HG03521 (cell line): Measurements from ENCODE around the gene TOGARAM1.
"Not testable (repeated sequence)": the region's sequence is repeated elsewhere in the genome, so short reads cannot be mapped to it uniquely, and the experiment has no call there.

Source experiments
- ATAC-seq: cut with Tn5 transposase; IDR thresholded peaks from one replicate; pipeline ENCODE4 v1.9.1; 2021; ENCODE audit warnings: mild to moderate bottlenecking, moderate library complexity; ENCODE audit not compliant: unreplicated experiment

The TOGARAM1 gene

DNA sequence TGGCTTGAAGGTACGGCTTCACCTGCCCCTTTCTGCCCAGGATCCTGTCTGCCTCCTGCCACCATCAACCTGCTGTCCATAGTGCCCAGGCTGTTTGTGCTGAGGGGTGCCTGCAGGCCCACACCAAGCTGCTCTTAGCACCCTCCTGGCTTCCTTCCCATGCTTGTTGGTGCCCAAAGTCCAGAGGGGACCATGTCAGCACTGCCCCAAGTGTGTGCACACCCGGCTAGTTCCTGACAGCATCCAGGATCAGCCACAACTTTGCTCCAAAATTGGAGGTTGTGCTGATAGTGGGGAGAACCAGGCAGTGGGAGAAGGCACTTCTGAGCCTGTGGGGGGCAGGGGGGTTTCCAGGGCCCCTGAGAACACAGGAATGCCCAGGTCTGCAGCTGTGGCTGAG, 77.4 kb downstream of the TOGARAM1 start:
- ATAC-seq = no peak

DNA sequence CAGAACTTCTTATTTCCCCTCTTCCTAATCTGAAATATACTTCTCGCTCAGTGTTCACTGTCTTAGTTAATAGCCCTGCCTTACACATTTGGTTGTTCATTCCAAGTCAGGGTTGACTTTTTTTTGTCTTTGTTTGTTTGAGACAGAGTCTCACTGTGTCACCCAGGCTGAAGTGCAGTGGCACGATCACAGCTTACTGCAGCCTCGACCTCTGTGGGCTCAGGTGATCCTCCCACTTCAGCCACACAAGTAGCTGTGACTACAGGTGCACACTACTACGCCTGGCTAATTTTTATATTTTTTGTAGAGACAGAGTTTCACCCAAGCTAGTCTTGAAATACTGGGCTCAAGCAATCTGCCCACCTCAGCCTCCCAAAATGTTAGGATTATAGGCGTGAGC, 79.7 kb downstream of the TOGARAM1 start:
- no peak for ATAC-seq

DNA sequence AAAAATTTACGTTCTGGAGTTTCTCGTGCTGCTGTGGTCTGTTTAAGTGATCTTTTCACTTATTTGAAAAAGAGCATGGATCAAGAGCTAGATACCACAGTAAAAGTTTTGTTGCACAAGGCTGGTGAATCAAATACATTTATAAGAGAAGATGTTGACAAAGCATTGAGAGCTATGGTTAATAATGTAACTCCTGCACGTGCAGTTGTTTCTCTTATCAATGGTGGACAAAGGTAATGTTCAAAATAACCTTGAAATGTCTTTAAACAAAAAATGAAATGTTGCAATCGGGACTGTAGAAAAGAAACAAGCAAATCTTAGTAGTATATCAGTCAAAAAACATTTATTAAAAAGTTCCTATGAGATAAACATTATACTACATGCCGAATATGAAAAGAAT, 82.6 kb downstream of the TOGARAM1 start:
- no peak for ATAC-seq

DNA sequence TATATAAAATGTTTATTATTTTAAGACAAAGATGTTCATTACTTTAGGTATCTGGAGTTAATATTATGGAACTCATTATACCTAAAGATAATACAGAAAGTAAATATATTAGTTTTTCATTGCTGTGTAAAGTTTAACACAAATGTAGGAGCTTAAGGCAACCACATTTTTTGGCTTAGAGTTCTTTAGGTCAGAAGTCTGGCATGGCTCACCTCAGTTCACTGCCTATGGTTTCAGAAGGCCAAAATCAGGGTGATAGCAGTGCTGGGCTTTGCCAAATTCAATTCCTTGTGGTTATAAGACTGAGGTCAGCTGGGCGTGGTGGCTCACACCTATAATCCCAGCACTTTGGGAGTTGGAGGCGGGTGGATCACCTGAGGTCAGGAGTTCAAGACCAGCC, 86.4 kb downstream of the TOGARAM1 start:
- no peak for ATAC-seq

DNA sequence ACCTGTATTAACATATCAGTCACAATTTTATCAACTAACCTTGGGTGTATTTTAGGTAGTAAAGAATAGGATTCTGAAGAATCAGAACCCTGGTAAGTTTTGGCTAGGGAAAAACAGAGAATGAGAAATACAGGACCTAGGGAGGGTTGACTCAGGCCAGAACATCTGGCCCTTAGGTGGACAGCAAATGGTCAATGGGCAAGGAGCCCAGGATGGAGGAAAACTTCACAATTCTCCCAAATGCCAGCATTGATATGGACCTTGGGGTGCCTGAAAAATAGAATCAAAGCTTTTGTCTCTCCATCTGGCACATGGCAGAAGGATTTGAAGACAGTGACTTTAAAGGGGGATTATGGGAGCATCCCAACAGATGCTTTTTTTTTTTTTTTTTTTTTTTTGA, 89.2 kb downstream of the TOGARAM1 start:
- ATAC-seq = no peak

DNA sequence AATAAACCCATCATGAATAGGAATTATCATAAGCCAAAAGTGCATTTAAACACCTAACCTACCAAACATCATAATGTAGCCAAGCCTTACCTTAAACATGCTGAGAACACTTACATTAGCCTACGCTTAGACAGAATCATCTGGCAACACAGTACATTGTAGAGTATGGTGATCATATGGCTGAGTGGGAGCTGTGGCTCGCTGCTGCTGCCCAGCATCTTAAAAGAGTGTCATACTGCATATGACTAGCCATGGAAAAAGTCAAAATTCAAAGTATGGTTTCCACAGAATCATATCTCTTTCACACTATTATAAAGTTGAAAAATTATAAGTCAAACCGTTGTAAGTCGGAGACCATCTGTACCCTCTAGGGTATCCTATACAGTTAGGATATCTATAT, 89.9 kb downstream of the TOGARAM1 start:
- no peak for ATAC-seq

DNA sequence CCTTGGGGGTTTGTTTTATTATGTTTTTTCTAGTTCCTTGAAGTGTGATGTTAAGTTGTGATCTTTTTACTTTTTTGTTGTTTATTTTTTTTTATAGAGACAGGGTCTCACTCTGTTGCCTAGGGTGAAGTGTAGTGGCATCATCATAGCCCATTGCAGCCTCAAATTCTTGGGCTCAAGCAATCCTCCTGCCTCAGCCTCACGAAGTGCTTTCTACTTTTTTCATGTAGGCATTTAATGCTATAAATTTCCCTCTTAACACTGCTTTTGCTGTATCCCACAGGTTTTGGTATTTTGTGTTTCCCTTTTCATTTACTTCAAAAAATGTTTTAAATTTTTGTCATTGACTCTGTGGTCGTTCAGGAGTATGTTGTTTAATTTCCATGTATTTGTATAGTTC, 95.4 kb downstream of the TOGARAM1 start:
- no peak for ATAC-seq

DNA sequence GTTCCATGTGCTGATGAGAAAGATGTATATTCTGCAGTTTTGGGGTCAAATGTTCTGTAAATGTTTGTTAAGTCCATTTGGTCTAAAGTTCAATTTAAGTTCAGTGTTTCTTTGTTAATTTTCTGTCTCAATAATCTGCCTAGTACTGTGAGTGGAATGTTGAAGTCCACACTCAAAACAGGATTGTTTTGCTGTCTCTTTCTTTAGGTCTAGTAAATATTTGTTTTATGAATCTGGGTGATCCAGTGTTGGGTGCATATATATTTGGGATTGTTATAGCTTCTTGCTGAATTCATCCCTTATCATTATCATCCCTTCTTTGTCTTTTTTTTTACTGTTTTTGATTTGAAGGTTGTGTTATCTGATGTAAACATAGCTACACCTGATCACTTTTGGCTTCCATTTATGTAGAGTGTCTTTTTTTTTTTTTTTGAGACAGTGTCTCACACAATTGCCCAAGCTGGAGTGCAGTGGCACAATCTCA, 95.9 kb downstream of the TOGARAM1 start:
- no peak for ATAC-seq

DNA sequence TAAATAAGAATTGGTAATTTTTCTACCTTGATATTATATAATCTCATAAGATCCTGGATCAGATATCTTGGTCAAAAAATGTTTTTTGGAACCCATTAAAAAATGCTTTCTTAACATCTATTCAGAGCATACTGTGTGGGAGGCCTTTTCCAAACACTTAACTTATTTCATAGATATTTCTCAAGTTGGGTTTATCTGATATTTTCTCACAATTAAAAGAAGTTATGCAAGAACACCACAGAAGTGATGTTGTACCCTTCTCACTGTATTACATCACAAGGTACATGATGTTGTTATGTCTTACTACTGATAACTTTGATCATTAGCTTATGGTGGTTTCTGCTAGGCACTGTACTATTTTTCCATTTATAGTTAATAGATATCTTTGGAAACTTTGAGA, 98.6 kb downstream of the TOGARAM1 start:
- no peak for ATAC-seq

DNA sequence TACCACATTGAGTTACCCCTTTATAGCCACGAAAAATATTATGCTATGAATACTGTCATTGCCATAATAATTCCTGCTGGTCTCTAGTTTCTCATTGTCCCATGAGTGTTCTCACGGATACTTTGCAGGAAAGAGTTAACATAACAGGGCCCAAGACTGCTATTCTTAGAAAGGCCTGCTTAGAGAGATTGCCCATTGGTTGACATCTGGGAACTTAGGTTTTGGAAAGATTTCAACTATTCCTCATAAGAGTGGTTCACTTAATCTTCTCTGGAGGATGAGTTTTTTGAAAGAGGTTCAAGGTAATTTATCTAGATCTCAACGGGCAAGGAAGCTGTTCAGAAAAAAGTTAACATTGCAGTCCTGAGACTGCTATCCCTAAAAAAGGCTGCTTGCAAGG, 103.5 kb downstream of the TOGARAM1 start:
- ATAC-seq = no peak

DNA sequence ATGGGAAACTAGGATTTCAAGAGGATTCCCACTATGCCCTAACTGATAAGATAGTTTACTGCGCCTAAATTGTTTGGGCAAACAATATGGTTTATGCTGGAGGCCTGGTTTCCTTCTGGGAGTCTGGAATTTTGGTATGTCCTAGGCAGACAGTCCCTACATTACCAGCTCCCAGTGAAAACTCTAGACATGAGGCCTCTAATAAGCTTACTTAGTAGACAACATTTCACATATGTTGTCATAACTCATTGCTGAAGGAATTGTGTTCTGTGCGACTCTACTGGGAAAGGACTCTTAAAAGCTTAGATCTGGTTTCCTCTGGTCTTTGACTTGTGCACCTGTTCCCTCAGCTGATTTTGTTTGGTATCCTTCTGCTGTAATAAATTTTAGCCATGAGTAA, 104.0 kb downstream of the TOGARAM1 start:
- no peak for ATAC-seq

DNA sequence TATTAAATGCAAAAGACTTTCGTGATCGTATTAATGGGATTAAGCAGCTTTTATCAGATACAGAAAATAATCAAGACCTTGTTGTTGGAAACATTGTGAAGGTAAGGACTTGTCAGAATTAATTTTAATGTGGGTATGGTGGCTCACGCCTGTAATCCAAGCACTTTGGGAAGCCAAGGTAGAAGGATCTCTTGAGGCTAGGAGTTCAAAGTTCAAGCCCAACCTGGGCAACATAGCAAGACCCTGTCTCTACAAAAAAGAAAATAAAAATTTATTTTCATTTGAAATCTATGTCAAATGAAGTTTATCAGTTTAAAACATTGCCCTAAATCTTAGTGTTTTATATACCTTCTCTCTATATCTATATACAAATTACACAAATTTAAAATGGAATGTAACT, 104.7 kb downstream of the TOGARAM1 start:
- ATAC-seq = no peak

DNA sequence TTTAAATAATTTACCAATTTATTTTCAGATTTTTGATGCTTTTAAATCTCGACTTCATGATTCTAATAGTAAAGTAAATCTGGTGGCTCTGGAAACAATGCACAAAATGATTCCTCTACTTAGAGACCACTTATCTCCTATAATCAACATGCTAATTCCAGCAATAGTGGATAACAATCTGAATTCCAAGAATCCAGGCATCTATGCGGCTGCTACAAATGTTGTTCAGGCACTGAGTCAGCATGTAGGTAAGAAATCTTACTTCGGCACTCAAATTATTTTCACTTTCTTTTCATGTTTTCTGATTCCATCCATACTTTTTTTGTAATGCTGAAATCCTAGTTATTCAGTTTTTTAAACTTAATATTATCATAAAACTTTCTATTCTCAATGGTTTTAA, 106.4 kb downstream of the TOGARAM1 start:
- no peak for ATAC-seq

DNA sequence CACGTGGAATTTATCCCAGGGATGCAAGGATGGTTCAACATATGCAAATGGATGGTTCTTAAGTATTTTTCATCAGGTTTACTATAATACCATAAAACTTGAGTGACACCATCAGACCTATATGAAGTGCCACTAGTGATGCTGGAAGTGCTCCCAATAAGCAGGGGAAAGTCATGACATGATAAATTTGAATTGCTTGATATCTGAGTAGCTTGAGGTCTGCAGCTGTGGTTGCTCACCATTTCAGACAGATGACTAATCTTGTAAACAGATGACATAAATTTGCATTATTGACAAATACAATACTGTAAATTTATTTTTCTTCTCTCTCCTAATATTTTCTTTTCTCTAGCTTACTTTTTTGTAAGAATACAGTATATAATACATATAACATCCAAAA, 108.2 kb downstream of the TOGARAM1 start:
- no peak for ATAC-seq

DNA sequence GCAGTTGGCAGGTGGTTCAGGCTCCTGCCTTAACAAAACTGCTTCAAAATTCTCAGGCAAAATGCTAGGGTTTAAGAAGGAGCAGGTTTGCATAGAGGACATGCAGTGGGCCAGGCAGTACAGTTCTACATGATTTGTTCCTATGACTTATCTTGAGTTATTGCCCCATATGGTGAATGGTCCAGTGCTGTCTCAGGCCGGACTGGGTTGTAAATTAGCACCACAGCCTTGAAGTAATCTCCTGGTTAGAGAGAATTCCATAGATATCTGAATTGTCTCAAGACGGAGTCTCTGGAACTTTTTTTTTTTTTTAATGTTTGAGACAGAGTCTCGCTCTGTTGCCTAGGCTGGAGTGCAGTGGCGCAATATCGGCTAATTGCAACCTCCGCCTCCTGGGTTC, 110.1 kb downstream of the TOGARAM1 start:
- no peak for ATAC-seq

DNA sequence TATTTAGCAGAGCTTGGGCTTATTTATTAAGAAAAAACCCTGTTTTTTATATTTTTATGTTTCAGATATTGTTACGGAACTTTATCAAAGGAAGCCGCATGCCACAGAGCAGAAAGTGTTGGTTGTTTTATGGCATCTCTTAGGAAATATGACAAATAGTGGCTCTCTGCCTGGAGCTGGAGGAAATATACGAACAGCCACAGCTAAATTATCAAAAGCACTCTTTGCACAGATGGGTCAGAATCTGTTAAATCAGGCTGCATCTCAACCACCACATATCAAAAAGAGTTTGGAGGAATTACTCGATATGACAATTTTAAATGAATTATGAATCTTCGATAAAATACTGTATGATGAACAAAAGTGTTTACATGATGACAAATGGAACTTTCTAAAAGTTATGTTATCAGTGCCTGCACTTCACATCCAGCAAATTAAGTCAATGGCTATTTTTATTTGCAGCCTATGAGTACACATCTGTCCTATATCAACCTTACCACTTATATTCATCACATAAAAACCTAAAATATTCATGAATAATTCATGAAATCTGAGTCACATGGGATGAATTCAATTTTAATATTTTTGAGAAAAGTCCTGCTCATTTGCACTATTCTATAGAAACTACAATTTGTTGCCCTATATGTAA, 111.4 kb downstream of the TOGARAM1 start:
- ATAC-seq = no peak

DNA sequence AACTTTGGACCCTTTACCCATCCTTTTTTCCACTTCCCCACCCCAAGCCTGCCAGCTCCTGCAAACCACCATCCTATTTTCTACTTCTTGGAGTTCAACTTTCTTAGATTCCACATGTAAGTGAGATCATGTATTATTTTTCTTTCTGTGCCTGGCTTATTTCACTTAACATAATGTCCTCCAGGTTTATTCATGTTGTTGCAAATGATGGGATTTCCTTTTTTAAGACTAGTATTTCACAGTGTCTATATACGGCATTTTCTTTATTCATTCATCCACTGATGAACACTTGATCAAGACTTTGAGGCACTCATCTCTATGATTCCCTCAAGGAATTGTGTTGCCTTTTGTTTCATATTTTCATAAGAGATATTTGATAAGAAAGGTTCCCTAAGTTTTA, 116.3 kb downstream of the TOGARAM1 start:
- ATAC-seq = no peak

DNA sequence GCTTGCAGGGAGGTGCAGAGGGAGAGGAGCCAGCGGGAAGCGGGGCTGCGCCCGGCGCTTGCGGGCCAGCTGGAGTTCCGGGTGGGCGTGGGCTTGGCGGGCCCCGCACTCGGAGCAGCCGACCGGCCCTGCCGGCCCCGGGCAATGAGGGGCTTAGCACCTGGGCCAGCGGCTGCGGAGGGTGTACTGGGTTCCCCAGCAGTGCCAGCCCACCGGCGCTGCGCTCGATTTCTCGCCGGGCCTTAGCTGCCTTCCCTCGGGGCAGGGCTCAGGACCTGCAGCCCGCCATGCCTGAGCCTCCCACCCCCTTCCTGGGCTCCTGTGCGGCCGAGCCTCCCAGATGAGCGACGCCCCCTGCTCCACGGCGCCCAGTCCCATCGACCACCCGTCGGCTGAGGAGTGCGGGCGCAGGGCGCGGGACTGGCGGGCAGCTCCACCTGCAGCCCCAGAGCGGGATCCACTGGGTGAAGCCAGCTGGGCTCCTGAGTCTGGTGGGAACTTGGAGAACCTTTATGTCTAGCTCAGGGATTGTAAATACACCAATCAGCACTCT, 118.5 kb downstream of the TOGARAM1 start:
- not testable (repeated sequence) for ATAC-seq

DNA sequence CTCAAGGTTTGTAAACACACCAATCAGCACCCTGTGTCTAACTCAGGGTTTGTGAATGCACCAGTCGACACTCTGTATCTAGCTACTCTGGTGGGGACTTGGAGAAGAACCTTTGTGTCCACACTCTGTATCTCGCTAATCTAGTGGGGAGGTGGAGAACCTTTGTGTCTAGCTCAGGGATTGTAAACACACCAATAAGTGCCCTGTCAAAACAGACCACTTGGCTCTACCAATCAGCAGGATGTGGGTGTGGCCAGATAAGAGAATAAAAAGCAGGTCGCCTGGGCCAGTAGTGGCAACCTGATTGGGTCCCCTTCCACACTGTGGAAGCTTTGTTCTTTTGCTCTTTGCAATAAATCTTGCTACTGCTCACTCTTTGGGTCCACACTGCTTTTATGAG, 119.1 kb downstream of the TOGARAM1 start:
- not testable (repeated sequence) for ATAC-seq

DNA sequence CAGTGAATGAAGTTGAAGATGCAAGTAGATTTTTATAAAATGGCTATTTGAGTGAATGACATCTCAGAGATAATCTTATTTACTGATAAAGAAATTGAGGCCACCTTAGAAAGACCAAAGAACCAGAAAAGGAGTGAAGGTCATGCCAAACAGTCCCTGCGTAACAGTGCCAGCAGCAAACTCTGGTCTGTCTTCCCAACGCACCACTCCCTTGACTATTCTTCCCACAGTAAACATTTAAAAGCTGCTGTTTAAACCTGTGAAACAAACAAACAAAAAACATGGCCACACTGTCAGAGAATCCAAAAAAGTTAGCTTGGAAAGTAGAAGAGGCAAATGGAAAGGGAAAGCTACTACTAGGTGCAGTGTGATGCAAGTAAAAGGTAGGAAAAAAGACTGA, 120.4 kb downstream of the TOGARAM1 start:
- no peak for ATAC-seq

DNA sequence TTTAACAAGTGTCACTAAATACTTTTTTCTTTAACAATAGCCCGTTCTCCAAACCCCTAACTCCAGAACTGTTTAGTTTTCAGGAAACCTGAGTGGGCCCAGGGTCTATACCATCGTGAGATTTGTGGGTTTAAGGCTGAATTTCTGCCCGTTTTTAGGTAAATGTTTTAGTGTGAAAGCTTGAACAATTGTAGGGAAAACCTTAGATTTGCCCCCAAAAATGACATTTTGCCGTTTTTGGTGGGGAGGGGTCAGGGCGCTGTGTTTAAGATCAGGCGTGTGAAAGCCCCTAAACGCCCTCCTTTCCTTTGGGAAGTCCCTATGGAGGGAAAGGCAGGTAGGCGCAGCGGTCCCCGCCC, 121.6 kb downstream of the TOGARAM1 start:
- ATAC-seq = no peak

DNA sequence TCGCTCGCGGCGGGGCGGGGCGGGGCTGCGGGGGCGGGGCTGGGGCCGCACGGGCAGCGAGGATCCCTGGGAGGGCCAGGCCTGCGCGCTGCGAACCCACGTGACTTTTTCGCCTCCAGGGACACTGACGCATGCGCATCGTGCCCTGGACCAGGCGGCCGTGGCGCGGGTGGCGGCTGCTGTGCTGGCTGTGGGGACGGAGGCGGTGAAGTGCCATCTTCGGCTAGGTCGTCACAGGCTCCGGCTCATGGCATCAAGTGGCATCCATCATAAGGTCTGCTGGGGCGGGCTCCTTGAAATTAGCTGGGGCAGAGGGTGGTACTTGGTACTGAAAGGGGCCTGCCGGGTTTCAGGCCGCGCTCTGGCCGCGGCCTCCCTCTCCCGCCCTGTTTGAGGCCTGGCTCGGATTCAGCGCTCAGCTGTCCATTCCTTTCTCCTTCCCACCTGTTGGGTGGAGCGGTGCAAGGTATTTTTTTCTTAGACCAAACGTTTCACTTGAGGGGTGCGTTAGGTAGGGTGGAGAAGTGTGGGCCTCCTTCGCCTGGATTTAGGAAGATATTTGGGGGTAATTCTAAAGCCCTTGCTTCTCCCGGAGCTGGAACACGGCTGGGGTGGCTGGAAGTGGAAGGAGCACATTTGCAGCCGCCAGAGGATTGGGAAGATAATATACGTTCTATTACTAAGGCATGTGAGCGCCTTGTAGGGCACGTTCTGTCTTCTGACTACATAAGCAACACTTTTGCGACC, 122.2 kb downstream of the TOGARAM1 start, which contains the start of gene PRPF39:
Gene PRPF39, plus strand, starts transcription at position 141 of the 747 bp plus-strand sequence. CDS start 11,124 bp downstream, outside the sequence.
- peak; percentile 94 for ATAC-seq
